Measurements from ENCODE around the gene TEX55.

The TEX55 gene

DNA sequence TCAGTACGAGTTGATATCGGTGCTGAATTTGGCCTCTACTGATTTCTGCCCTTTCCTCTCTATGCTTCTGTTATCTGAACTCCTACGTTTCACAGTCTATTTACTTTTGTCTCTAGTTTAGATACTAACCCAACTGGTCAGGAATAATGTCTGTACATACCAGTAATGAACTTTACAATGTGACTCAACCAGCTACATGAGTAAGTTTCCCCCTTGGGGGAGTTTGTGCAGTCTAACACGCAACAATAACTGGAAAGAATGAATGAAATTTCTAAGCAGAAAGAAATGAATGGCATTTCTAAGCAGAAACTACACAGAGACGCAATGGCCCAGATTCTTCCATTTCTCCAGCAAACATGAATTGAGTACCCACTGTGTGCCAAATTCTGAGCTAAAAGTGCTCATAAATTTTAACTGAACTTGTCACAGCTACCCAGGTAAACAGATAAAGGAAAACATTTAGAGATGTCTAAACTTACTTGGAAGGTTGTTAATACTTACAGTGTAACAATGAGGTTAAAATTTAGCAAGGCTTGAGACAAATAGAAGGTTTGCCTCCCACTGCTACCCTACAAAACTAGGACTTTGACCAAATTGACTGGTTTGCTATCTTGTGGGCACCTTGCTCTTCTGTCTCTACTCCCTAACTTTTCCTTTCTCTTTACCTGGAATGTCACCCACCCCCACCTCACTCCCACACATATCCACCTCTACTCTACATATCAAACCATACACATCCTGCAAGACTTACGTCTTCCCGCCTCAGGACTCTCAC, 39.0 kb downstream of the TEX55 start:
- Histone ChIP-seq H3K27me3 (ENCODE audit: control insufficient read depth, low read length) (no peaks in the 10 kb centered on the region), H3F3A (ENCODE audit: control insufficient read depth, insufficient read depth) (no peaks in the 10 kb centered on the region), H3K36me3 (ENCODE audit: control insufficient read depth, low read length) (no peaks in the 10 kb centered on the region), H4K20me1 (ENCODE audit: control insufficient read depth, insufficient read depth, low read depth, low read length) (no peaks in the 10 kb centered on the region), H3K79me2 (ENCODE audit: control insufficient read depth, low read length) (no peaks in the 10 kb centered on the region), H3K27ac (ENCODE audit: low read depth, low read length) (no peak overlapping the region), H3K4me1 (ENCODE audit: control insufficient read depth, low read length) (no peaks in the 10 kb centered on the region), H3K4me2 (ENCODE audit: low read length) (no peak overlapping the region), H3K9me2 (replicated peaks; ENCODE audit: control insufficient read depth, low read length) (no peaks in the 10 kb centered on the region), H3K9me3 (ENCODE audit: control insufficient read depth, insufficient read depth, low read length) (no peaks in the 10 kb centered on the region), H3K4me3 (ENCODE audit: low read length) (no peak overlapping the region)
- TF ChIP-seq, protein P1, sequence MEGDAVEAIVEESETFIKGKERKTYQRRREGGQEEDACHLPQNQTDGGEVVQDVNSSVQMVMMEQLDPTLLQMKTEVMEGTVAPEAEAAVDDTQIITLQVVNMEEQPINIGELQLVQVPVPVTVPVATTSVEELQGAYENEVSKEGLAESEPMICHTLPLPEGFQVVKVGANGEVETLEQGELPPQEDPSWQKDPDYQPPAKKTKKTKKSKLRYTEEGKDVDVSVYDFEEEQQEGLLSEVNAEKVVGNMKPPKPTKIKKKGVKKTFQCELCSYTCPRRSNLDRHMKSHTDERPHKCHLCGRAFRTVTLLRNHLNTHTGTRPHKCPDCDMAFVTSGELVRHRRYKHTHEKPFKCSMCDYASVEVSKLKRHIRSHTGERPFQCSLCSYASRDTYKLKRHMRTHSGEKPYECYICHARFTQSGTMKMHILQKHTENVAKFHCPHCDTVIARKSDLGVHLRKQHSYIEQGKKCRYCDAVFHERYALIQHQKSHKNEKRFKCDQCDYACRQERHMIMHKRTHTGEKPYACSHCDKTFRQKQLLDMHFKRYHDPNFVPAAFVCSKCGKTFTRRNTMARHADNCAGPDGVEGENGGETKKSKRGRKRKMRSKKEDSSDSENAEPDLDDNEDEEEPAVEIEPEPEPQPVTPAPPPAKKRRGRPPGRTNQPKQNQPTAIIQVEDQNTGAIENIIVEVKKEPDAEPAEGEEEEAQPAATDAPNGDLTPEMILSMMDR (IDR thresholded peaks at IDR 0.05; ENCODE audit: low read depth, low read length, poor library complexity, severe bottlenecking), result no peak
- no peak for TF ChIP-seq EZH2phosphoT487 (IDR thresholded peaks at IDR 0.05; ENCODE audit: borderline replicate concordance, low read length)

DNA sequence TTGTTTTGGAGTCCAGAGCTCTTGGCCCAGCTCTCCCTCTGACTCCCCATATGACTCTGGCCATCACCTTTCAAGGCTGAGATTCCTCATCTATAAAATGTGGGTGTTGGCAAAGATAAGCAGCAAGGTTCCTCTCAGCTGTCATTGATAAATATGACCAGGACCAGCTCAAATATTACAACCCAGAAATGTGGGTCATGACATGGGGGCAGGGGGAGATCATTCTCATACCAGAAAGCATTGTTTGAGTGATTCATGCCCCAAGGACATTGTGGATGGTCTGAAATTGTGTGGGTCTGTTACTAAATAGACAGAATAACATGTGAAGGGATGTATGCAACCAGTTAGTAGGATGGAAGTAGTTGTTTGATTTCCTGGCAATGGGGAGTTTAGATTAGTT, 41.3 kb downstream of the TEX55 start:
- Histone ChIP-seq H3K27ac (ENCODE audit: low read depth, low read length) (no peak overlapping the region), H3F3A (ENCODE audit: control insufficient read depth, insufficient read depth) (no peaks in the 10 kb centered on the region), H3K9me2 (replicated peaks; ENCODE audit: control insufficient read depth, low read length) (no peaks in the 10 kb centered on the region), H3K36me3 (ENCODE audit: control insufficient read depth, low read length) (no peaks in the 10 kb centered on the region), H3K9me3 (ENCODE audit: control insufficient read depth, insufficient read depth, low read length) (no peaks in the 10 kb centered on the region), H3K4me3 (ENCODE audit: low read length) (no peak overlapping the region), H4K20me1 (ENCODE audit: control insufficient read depth, insufficient read depth, low read depth, low read length) (no peaks in the 10 kb centered on the region), H3K27me3 (ENCODE audit: control insufficient read depth, low read length) (no peaks in the 10 kb centered on the region), H3K4me1 (ENCODE audit: control insufficient read depth, low read length) (no peaks in the 10 kb centered on the region), H3K79me2 (ENCODE audit: control insufficient read depth, low read length) (no peaks in the 10 kb centered on the region), H3K4me2 (ENCODE audit: low read length) (no peak overlapping the region)
- TF ChIP-seq, protein P1 (IDR thresholded peaks at IDR 0.05; ENCODE audit: low read depth, low read length, poor library complexity, severe bottlenecking), result no peak
- TF ChIP-seq EZH2phosphoT487 (IDR thresholded peaks at IDR 0.05; ENCODE audit: borderline replicate concordance, low read length), result no peak

DNA sequence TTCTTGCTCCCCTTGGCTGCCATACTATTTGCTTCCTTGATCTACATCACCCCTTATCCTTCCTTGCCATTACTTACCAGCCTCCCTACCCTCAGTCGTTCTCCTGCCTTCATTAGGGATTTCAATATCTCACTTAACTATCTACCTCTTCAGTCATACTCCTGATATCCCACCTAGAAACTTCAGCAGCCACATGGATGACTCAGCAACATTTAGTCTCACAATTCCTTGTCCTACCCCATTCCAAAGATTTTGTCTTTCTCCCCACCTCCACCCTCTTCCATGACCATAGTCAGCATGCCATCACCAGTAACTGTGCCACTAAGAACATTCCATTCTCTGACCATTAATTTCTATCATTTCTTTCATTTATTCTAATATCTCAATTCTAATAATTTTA, 45.8 kb downstream of the TEX55 start:
- no peaks in the 10 kb centered on the region for H3K79me2 ChIP-seq (ENCODE audit: control insufficient read depth, low read length)
- no peaks in the 10 kb centered on the region for H3F3A ChIP-seq (ENCODE audit: control insufficient read depth, insufficient read depth)
- no peaks in the 10 kb centered on the region for H3K9me3 ChIP-seq (ENCODE audit: control insufficient read depth, insufficient read depth, low read length)
- TF ChIP-seq, protein P1 (IDR thresholded peaks at IDR 0.05; ENCODE audit: low read depth, low read length, poor library complexity, severe bottlenecking), result no peak
- no peak for TF ChIP-seq EZH2phosphoT487 (IDR thresholded peaks at IDR 0.05; ENCODE audit: borderline replicate concordance, low read length)
- H3K27ac ChIP-seq (ENCODE audit: low read depth, low read length), result no peak overlapping the region
- no peaks in the 10 kb centered on the region; the same call in 1 of the 2 replicates for H3K27me3 ChIP-seq (ENCODE audit: control insufficient read depth, low read length)
- no peaks in the 10 kb centered on the region for H3K36me3 ChIP-seq (ENCODE audit: control insufficient read depth, low read length)
- no peak overlapping the region for H3K4me2 ChIP-seq (ENCODE audit: low read length)
- no peak overlapping the region for H3K4me3 ChIP-seq (ENCODE audit: low read length)
- no peaks in the 10 kb centered on the region for H3K4me1 ChIP-seq (ENCODE audit: control insufficient read depth, low read length)
- no peaks in the 10 kb centered on the region for H4K20me1 ChIP-seq (ENCODE audit: control insufficient read depth, insufficient read depth, low read depth, low read length)
- H3K9me2 ChIP-seq (replicated peaks; ENCODE audit: control insufficient read depth, low read length), result no peaks in the 10 kb centered on the region
